Caco-2 (cell line): ENCODE data around the gene SSR1. TPM values are rescaled to one million over a fixed set of nuclear protein-coding genes. Genes with fewer than 3 reads are reported as not detected.

Source experiments
- BruUV-seq: library from RNA; stranded (reverse); fragments of 400-500 nt; replicated peaks from 2 replicates; lab custom pipeline; 2021; lab: Mats Ljungman, UMichigan
- CTCF ChIA-PET: fragments of 300-600 bp; sonication (Branson Sonifier 250); formaldehyde crosslinking; loops from one replicate; lab custom pipeline; 2022; ENCODE audit warnings: antibody characterized with exemption; lab: Charles Lee
- POLR2A ChIA-PET: fragments of 300-600 bp; sonication (Branson Sonifier 250); formaldehyde crosslinking; loops from one replicate; lab custom pipeline; 2022; ENCODE audit warnings: antibody characterized with exemption; lab: Charles Lee
- DNase-seq, 2 experiments: peaks; one replicate each; pipeline versions ENCODE4 v3.0.0 to v3.0.0-alpha.2; 2020 to 2022
- H3K27me3 ChIP-seq: replicated peaks from 2 replicates; pipeline ENCODE4 v1.6.0; 2011; ENCODE audit warnings: low read length; ENCODE audit not compliant: control insufficient read depth, insufficient read depth
- H3K36me3 ChIP-seq: 2 replicates; pipeline ENCODE4 v1.5.1; 2011; ENCODE audit warnings: low read length; ENCODE audit not compliant: control insufficient read depth, insufficient read depth
- H3K4me1 ChIP-seq: fragments of 250-450 bp; sonication (Bioruptor Pico); 2 replicates; pipeline ENCODE4 v1.5.1; 2020; ENCODE audit warnings: mild to moderate bottlenecking
- H3K4me3 ChIP-seq: 2 replicates; pipeline ENCODE4 v1.5.1; 2011; ENCODE audit warnings: low read depth, mild to moderate bottlenecking, control low read depth, low read length
- H3K9me3 ChIP-seq: fragments of 250-450 bp; sonication (Bioruptor Pico); 2 replicates; pipeline ENCODE4 v1.5.1; 2020; ENCODE audit warnings: mild to moderate bottlenecking, moderate library complexity
- H3K27ac Mint-ChIP-seq: one replicate; pipeline ENCODE4 v1.8.0; 2022; ENCODE audit warnings: mixed read lengths; ENCODE audit not compliant: unreplicated experiment
- H3K27me3 Mint-ChIP-seq: one replicate; pipeline ENCODE4 v1.8.0; 2022; ENCODE audit warnings: mixed read lengths; ENCODE audit not compliant: insufficient read depth, unreplicated experiment
- H3K36me3 Mint-ChIP-seq: one replicate; pipeline ENCODE4 v1.8.0; 2022; ENCODE audit warnings: mild to moderate bottlenecking, mixed read lengths; ENCODE audit not compliant: insufficient read depth, unreplicated experiment
- H3K4me1 Mint-ChIP-seq: one replicate; pipeline ENCODE4 v1.8.0; 2022; ENCODE audit warnings: low read depth, mixed read lengths; ENCODE audit not compliant: unreplicated experiment
- H3K4me3 Mint-ChIP-seq: one replicate; pipeline ENCODE4 v1.8.0; 2022; ENCODE audit warnings: mild to moderate bottlenecking, moderate library complexity, mixed read lengths; ENCODE audit not compliant: unreplicated experiment
- H3K9me3 Mint-ChIP-seq: one replicate; pipeline ENCODE4 v1.8.0; 2022; ENCODE audit warnings: mixed read lengths; ENCODE audit not compliant: unreplicated experiment
- CTCF ChIP-seq, 2 experiments: fragments of 200-600 bp in 1 of 2; IDR thresholded peaks; 1 replicate in 1 of 2; 2 replicates in 1 of 2; pipeline versions ENCODE4 v1.5.1 to v1.8.0; 2011 to 2022; ENCODE audit warnings: antibody characterized with exemption in 1 of 2, control low read depth in 1 of 2, inconsistent platforms in 1 of 2, low read depth in 1 of 2, low read length in 1 of 2, mild to moderate bottlenecking in 1 of 2, moderate library complexity in 1 of 2; ENCODE audit not compliant: insufficient read depth in 1 of 2, severe bottlenecking in 1 of 2, unreplicated experiment in 1 of 2
- intact Hi-C: fragments of 100-400 bp; cut with micrococcal nuclease; formaldehyde crosslinking; loops from one replicate; pipeline ENCODE4 v1.10.0; 2022; ENCODE audit not compliant: unreplicated experiment
- total RNA-seq: library from RNA; stranded (reverse); gene quantifications from 2 replicates; pipeline ENCODE4 v1.2.3, GENCODE V29; 2022

The SSR1 gene
- total RNA-seq, 1 experiment from 2014 or later: 150 TPM

GRCh38 chr6:7224731-7225130 is 88.3 kb downstream of the SSR1 start:
- no peaks in the 10 kb centered on the region for H3K27me3 Mint-ChIP-seq
- ChIA-PET CTCF (no interaction called here), POLR2A (no interaction called here)
- H3K4me3 Mint-ChIP-seq: no peak overlapping the region
- H3K4me1 Mint-ChIP-seq: no peaks in the 10 kb centered on the region
- peaks cover 54% of the 10 kb centered on the region for H3K36me3 Mint-ChIP-seq
- BruUV-seq: no TSS peak
- H3K9me3 Mint-ChIP-seq: no peaks in the 10 kb centered on the region
- peaks cover 2% of the 10 kb centered on the region for H3K36me3 ChIP-seq
- no peaks in the 10 kb centered on the region for H3K27me3 ChIP-seq
- no peak overlapping the region for H3K27ac Mint-ChIP-seq
- H3K9me3 ChIP-seq: no peaks in the 10 kb centered on the region
- H3K4me3 ChIP-seq: no peak overlapping the region
- DNase-seq: no peak
- H3K4me1 ChIP-seq: no peaks in the 10 kb centered on the region
- intact Hi-C loops: no loop called here
- TF ChIP-seq CTCF (IDR thresholded peaks at IDR 0.05; ENCODE audit: insufficient read depth in 1 of 2, low read depth in 1 of 2, low read length in 1 of 2, severe bottlenecking in 1 of 2, unreplicated experiment in 1 of 2): no peak

GRCh38 chr6:7222197-7222596 is 90.8 kb downstream of the SSR1 start:
- intact Hi-C loops: no loop called here
- peaks cover 39% of the 10 kb centered on the region for H3K36me3 Mint-ChIP-seq
- DNase-seq: no peak
- no peak overlapping the region for H3K4me3 Mint-ChIP-seq
- CTCF ChIA-PET: no interaction called here
- no TSS peak for BruUV-seq
- H3K4me3 ChIP-seq: no peak overlapping the region
- H3K4me1 Mint-ChIP-seq: no peaks in the 10 kb centered on the region
- H3K4me1 ChIP-seq: 0 out of 2 replicates have a peak, but pooled peaks cover 3% of the 10 kb centered on the region
- peaks cover 2% of the 10 kb centered on the region for H3K36me3 ChIP-seq
- no peak for TF ChIP-seq CTCF (IDR thresholded peaks at IDR 0.05; ENCODE audit: insufficient read depth in 1 of 2, low read depth in 1 of 2, low read length in 1 of 2, severe bottlenecking in 1 of 2, unreplicated experiment in 1 of 2)
- no peaks in the 10 kb centered on the region for H3K27me3 Mint-ChIP-seq
- no peak overlapping the region for H3K27ac Mint-ChIP-seq
- H3K9me3 Mint-ChIP-seq: no peaks in the 10 kb centered on the region
- H3K27me3 ChIP-seq: no peaks in the 10 kb centered on the region
- POLR2A ChIA-PET: no interaction called here
- H3K9me3 ChIP-seq: no peaks in the 10 kb centered on the region

GRCh38 chr6:7219310-7219709 is 93.7 kb downstream of the SSR1 start:
- intact Hi-C loops: no loop called here
- Mint-ChIP-seq H3K4me3 (no peak overlapping the region), H3K9me3 (no peaks in the 10 kb centered on the region), H3K27me3 (no peaks in the 10 kb centered on the region), H3K27ac (no peak overlapping the region), H3K36me3 (peaks cover 38% of the 10 kb centered on the region), H3K4me1 (no peaks in the 10 kb centered on the region)
- ChIA-PET POLR2A (no interaction called here), CTCF (no interaction called here)
- Histone ChIP-seq H3K27me3 (no peaks in the 10 kb centered on the region), H3K9me3 (no peaks in the 10 kb centered on the region), H3K4me1 (0 out of 2 replicates have a peak, but pooled peaks cover 3% of the 10 kb centered on the region), H3K36me3 (no peaks in the 10 kb centered on the region; the same call in 1 of the 2 replicates), H3K4me3 (no peak overlapping the region)
- DNase-seq: no peak
- no peak for TF ChIP-seq CTCF (IDR thresholded peaks at IDR 0.05; ENCODE audit: insufficient read depth in 1 of 2, low read depth in 1 of 2, low read length in 1 of 2, severe bottlenecking in 1 of 2, unreplicated experiment in 1 of 2)
- BruUV-seq: no TSS peak
